Activated CD8-positive, alpha-beta T cell treated with anti-CD3 and anti-CD28 coated beads for 36 hours (primary cell): ENCODE data around the gene UBASH3A. TPM values are rescaled to one million over a fixed set of nuclear protein-coding genes. Genes with fewer than 3 reads are reported as not detected.

Source experiments
- ATAC-seq: fragments of 200-7000 bp; cut with Tn5 transposase; one replicate; pipeline ENCODE4 v1.10.0; 2021; ENCODE audit warnings: mild to moderate bottlenecking, moderate library complexity
- CTCF ChIA-PET: fragments of 350-600 bp; sonication (Branson Sonifier 250); formaldehyde crosslinking; loops from one replicate; lab custom pipeline; 2021; ENCODE audit warnings: antibody characterized with exemption; lab: Charles Lee
- POLR2A ChIA-PET: fragments of 350-600 bp; sonication (Branson Sonifier 250); formaldehyde crosslinking; loops from one replicate; lab custom pipeline; 2021; ENCODE audit warnings: antibody characterized with exemption; lab: Charles Lee
- DNase-seq: peaks from one replicate; pipeline ENCODE4 v3.0.0-alpha.2; 2020
- H3K27ac Mint-ChIP-seq: one replicate; pipeline ENCODE4 v1.8.0; 2021; ENCODE audit warnings: mild to moderate bottlenecking, mixed read lengths
- H3K27me3 Mint-ChIP-seq: one replicate; pipeline ENCODE4 v1.8.0; 2021; ENCODE audit warnings: mixed read lengths
- H3K36me3 Mint-ChIP-seq: one replicate; pipeline ENCODE4 v1.8.0; 2021; ENCODE audit warnings: low read depth, mixed read lengths
- H3K4me1 Mint-ChIP-seq: one replicate; pipeline ENCODE4 v1.8.0; 2021; ENCODE audit warnings: low read depth, mixed read lengths
- H3K4me3 Mint-ChIP-seq: one replicate; pipeline ENCODE4 v1.8.0; 2021; ENCODE audit warnings: mild to moderate bottlenecking, moderate library complexity, mixed read lengths
- H3K9me3 Mint-ChIP-seq: one replicate; pipeline ENCODE4 v1.8.0; 2021; ENCODE audit warnings: mixed read lengths
- intact Hi-C: fragments of 100-400 bp; cut with micrococcal nuclease; formaldehyde crosslinking; loops from one replicate; pipeline ENCODE4 v1.10.0; 2022
- total RNA-seq, 2 experiments: library from RNA; stranded (reverse); gene quantifications; one replicate each; pipeline ENCODE4 v1.2.3, GENCODE V29; 2021
- TF ChIP-seq, protein P1 (sequence below): fragments of 200-600 bp; IDR thresholded peaks from one replicate; pipeline ENCODE4 v1.8.0; 2022; ENCODE audit warnings: antibody characterized with exemption, mild to moderate bottlenecking

Gene UBASH3A
- total RNA-seq, 2 experiments from 2014 or later: 48.7 to 52.9 TPM

GRCh38 chr21:42435401-42435800 is 31.7 kb downstream of the UBASH3A start:
- CTCF ChIA-PET: interaction anchor here (1.1 kb wide), 1 partner anchor 10 kb away, joined by 3 read pairs; no protein-coding TSS in a partner anchor
- Mint-ChIP-seq H3K9me3 (peaks cover 12% of the 10 kb centered on the region), H3K4me3 (no peak overlapping the region), H3K4me1 (peaks cover 72% of the 10 kb centered on the region), H3K27ac (peak overlapping the region; percentile 29), H3K27me3 (peaks cover 2% of the 10 kb centered on the region), H3K36me3 (peaks cover 98% of the 10 kb centered on the region)
- TF ChIP-seq, protein P1, sequence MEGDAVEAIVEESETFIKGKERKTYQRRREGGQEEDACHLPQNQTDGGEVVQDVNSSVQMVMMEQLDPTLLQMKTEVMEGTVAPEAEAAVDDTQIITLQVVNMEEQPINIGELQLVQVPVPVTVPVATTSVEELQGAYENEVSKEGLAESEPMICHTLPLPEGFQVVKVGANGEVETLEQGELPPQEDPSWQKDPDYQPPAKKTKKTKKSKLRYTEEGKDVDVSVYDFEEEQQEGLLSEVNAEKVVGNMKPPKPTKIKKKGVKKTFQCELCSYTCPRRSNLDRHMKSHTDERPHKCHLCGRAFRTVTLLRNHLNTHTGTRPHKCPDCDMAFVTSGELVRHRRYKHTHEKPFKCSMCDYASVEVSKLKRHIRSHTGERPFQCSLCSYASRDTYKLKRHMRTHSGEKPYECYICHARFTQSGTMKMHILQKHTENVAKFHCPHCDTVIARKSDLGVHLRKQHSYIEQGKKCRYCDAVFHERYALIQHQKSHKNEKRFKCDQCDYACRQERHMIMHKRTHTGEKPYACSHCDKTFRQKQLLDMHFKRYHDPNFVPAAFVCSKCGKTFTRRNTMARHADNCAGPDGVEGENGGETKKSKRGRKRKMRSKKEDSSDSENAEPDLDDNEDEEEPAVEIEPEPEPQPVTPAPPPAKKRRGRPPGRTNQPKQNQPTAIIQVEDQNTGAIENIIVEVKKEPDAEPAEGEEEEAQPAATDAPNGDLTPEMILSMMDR: no peak
- DNase-seq (no peak), ATAC-seq (no peak)
- POLR2A ChIA-PET: interaction anchor here (1.4 kb wide), 2 partner anchors 31 to 60 kb away, joined by 3 read pairs; no protein-coding TSS in a partner anchor
- intact Hi-C loops: no loop called here

- peaks cover 76% of the 10 kb centered on the region for H3K4me1 Mint-ChIP-seq
- peaks cover 12% of the 10 kb centered on the region for H3K9me3 Mint-ChIP-seq
- peaks cover 2% of the 10 kb centered on the region for H3K27me3 Mint-ChIP-seq
- no peak for DNase-seq
- peaks cover 99% of the 10 kb centered on the region for H3K36me3 Mint-ChIP-seq
- intact Hi-C loops: no loop called here
- H3K27ac Mint-ChIP-seq: no peak overlapping the region
- ChIA-PET POLR2A (interaction anchor here (0.7 kb wide), 1 partner anchor 10 kb away, joined by 3 read pairs; no protein-coding TSS in a partner anchor), CTCF (interaction anchor here (0.9 to 1.5 kb wide), 2 partner anchors 14 to 31 kb away, joined by 3 read pairs; no protein-coding TSS in a partner anchor)
- TF ChIP-seq, protein P1: no peak
- ATAC-seq: no peak
- no peak overlapping the region for H3K4me3 Mint-ChIP-seq
Observed at GRCh38 chr21:42435833-42436232, 32.1 kb downstream of the UBASH3A start.

DNA sequence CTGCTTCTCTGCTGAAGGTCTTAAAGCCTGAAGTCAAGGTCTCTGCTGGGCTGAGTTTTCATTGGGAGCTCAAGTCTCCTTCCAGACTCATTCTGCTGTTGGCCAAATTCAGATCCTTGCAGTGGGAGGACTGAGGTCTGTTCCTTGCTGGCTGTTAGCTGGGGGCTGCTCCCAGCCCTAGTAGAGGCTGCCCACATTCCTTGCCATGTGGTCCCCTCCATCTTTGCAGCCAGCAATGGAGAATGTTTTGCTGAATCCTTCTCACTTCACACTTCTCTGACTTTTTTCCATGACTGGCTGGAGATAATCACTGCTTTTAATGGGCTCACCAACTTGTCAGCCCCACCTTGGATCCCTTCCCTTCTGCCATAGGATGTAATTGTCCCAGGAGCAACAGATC is 33.2 kb downstream of the UBASH3A start:
- TF ChIP-seq, protein P1: no peak
- no peak for ATAC-seq
- no peak overlapping the region for H3K4me3 Mint-ChIP-seq
- H3K9me3 Mint-ChIP-seq: peaks cover 12% of the 10 kb centered on the region
- no peak for DNase-seq
- POLR2A ChIA-PET: interaction anchor here (0.8 to 1.5 kb wide), 2 partner anchors 10 to 70 kb away, joined by 3 to 6 read pairs; partner anchors contain the start of gene TFF1
- H3K36me3 Mint-ChIP-seq: peaks cover 95% of the 10 kb centered on the region
- CTCF ChIA-PET: interaction anchor here (0.9 to 1.5 kb wide), 4 partner anchors 10 to 76 kb away, joined by 3 read pairs; no protein-coding TSS in a partner anchor
- H3K27me3 Mint-ChIP-seq: peaks cover 2% of the 10 kb centered on the region
- H3K27ac Mint-ChIP-seq: no peak overlapping the region
- H3K4me1 Mint-ChIP-seq: peaks cover 78% of the 10 kb centered on the region
- intact Hi-C loops: no loop called here

DNA sequence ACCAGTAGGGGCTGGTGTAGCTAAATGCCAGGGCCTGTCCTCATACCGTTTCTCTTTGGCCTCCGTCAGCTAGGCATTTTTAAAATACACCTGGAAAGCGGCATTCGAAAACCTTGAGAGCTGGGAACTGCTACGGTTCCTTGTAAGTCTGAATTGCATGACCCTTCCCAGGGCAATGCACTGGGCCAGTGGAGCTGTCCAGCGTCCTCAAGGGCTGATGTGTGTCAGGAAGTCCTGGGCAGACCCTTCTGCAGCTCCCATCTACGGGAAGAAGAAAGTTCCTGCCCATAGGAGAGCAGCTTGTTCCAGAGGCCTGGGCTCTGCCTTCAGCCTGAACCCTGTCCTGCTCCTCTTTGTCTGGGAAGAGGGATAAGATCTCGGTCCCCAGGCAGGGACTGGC is 34.1 kb downstream of the UBASH3A start:
- H3K4me1 Mint-ChIP-seq: peaks cover 78% of the 10 kb centered on the region
- TF ChIP-seq, protein P1: no peak
- H3K9me3 Mint-ChIP-seq: peaks cover 7% of the 10 kb centered on the region
- ATAC-seq: no peak
- no peak overlapping the region for H3K27ac Mint-ChIP-seq
- no peak overlapping the region for H3K4me3 Mint-ChIP-seq
- H3K36me3 Mint-ChIP-seq: peaks cover 95% of the 10 kb centered on the region
- DNase-seq: no peak
- ChIA-PET POLR2A (interaction anchor here (0.6 to 4.4 kb wide), 3 partner anchors 11 to 33 kb away, joined by 4 to 21 read pairs (median 6); partner anchors contain the start of gene UBASH3A), CTCF (interaction anchor here (1.1 kb wide), 1 partner anchor 56 kb away, joined by 3 read pairs; no protein-coding TSS in a partner anchor)
- H3K27me3 Mint-ChIP-seq: peaks cover 2% of the 10 kb centered on the region
- intact Hi-C loops: no loop called here
